Activated CD8-positive, alpha-beta T cell treated with anti-CD3 and anti-CD28 coated beads for 36 hours (primary cell): ENCODE measurements around the gene PAEP. TPM values are rescaled to one million over a fixed set of nuclear protein-coding genes. Genes with fewer than 3 reads are reported as not detected.

Source experiments
- ATAC-seq: fragments of 200-7000 bp; cut with Tn5 transposase; one replicate; pipeline ENCODE4 v1.10.0; 2021; ENCODE audit warnings: mild to moderate bottlenecking, moderate library complexity
- CTCF ChIA-PET: fragments of 350-600 bp; sonication (Branson Sonifier 250); formaldehyde crosslinking; loops from one replicate; lab custom pipeline; 2021; ENCODE audit warnings: antibody characterized with exemption; lab: Charles Lee
- POLR2A ChIA-PET: fragments of 350-600 bp; sonication (Branson Sonifier 250); formaldehyde crosslinking; loops from one replicate; lab custom pipeline; 2021; ENCODE audit warnings: antibody characterized with exemption; lab: Charles Lee
- DNase-seq: peaks from one replicate; pipeline ENCODE4 v3.0.0-alpha.2; 2020
- H3K27ac Mint-ChIP-seq: one replicate; pipeline ENCODE4 v1.8.0; 2021; ENCODE audit warnings: mild to moderate bottlenecking, mixed read lengths
- H3K27me3 Mint-ChIP-seq: one replicate; pipeline ENCODE4 v1.8.0; 2021; ENCODE audit warnings: mixed read lengths
- H3K36me3 Mint-ChIP-seq: one replicate; pipeline ENCODE4 v1.8.0; 2021; ENCODE audit warnings: low read depth, mixed read lengths
- H3K4me1 Mint-ChIP-seq: one replicate; pipeline ENCODE4 v1.8.0; 2021; ENCODE audit warnings: low read depth, mixed read lengths
- H3K4me3 Mint-ChIP-seq: one replicate; pipeline ENCODE4 v1.8.0; 2021; ENCODE audit warnings: mild to moderate bottlenecking, moderate library complexity, mixed read lengths
- H3K9me3 Mint-ChIP-seq: one replicate; pipeline ENCODE4 v1.8.0; 2021; ENCODE audit warnings: mixed read lengths
- CTCF ChIP-seq: fragments of 200-600 bp; IDR thresholded peaks from one replicate; pipeline ENCODE4 v1.8.0; 2022; ENCODE audit warnings: antibody characterized with exemption, mild to moderate bottlenecking
- intact Hi-C: fragments of 100-400 bp; cut with micrococcal nuclease; formaldehyde crosslinking; loops from one replicate; pipeline ENCODE4 v1.10.0; 2022
- total RNA-seq, 2 experiments: library from RNA; stranded (reverse); gene quantifications; one replicate each; pipeline ENCODE4 v1.2.3, GENCODE V29; 2021

The PAEP gene
- total RNA-seq, 2 experiments from 2014 or later, result not detected

GRCh38 chr9:135574331-135574730, 12.8 kb downstream of the PAEP start:
- Mint-ChIP-seq H3K4me1 (no peaks in the 10 kb centered on the region), H3K4me3 (no peak overlapping the region), H3K36me3 (no peaks in the 10 kb centered on the region), H3K27me3 (no peaks in the 10 kb centered on the region), H3K9me3 (peaks cover 2% of the 10 kb centered on the region), H3K27ac (no peak overlapping the region)
- POLR2A ChIA-PET, result no interaction called here
- no peak for DNase-seq
- no peak for TF ChIP-seq CTCF
- intact Hi-C loops, result no loop called here
- CTCF ChIA-PET, result interaction anchor here (1.5 kb wide), 1 partner anchor 29 kb away, joined by 4 read pairs; no protein-coding TSS in a partner anchor
- no peak for ATAC-seq

- H3K4me1 Mint-ChIP-seq, result no peaks in the 10 kb centered on the region
- intact Hi-C loops, result no loop called here
- ChIA-PET POLR2A (no interaction called here), CTCF (interaction anchor here (1.5 kb wide), 1 partner anchor 29 kb away, joined by 4 read pairs; no protein-coding TSS in a partner anchor)
- no peaks in the 10 kb centered on the region for H3K27me3 Mint-ChIP-seq
- no peaks in the 10 kb centered on the region for H3K36me3 Mint-ChIP-seq
- DNase-seq (no peak), ATAC-seq (no peak)
- no peak for TF ChIP-seq CTCF
- H3K4me3 Mint-ChIP-seq, result no peak overlapping the region
- no peaks in the 10 kb centered on the region for H3K9me3 Mint-ChIP-seq
- H3K27ac Mint-ChIP-seq, result no peak overlapping the region
These were observed 13.4 kb downstream of the PAEP start for GRCh38 chr9:135574943-135575342.

GRCh38 chr9:135575995-135576631, 14.6 kb downstream of the PAEP start:
- H3K36me3 Mint-ChIP-seq, result no peaks in the 10 kb centered on the region
- ATAC-seq (no peak), DNase-seq (no peak)
- intact Hi-C loops, result no loop called here
- no peak overlapping the region for H3K4me3 Mint-ChIP-seq
- H3K9me3 Mint-ChIP-seq, result no peaks in the 10 kb centered on the region
- H3K27me3 Mint-ChIP-seq, result no peaks in the 10 kb centered on the region
- TF ChIP-seq CTCF, result no peak
- CTCF ChIA-PET, result no interaction called here
- H3K4me1 Mint-ChIP-seq, result no peaks in the 10 kb centered on the region
- H3K27ac Mint-ChIP-seq, result no peak overlapping the region
- POLR2A ChIA-PET, result no interaction called here

- no peaks in the 10 kb centered on the region for H3K9me3 Mint-ChIP-seq
- ATAC-seq (no peak), DNase-seq (no peak)
- H3K4me1 Mint-ChIP-seq, result no peaks in the 10 kb centered on the region
- POLR2A ChIA-PET, result no interaction called here
- no peaks in the 10 kb centered on the region for H3K27me3 Mint-ChIP-seq
- H3K36me3 Mint-ChIP-seq, result no peaks in the 10 kb centered on the region
- no peak for TF ChIP-seq CTCF
- H3K27ac Mint-ChIP-seq, result no peak overlapping the region
- CTCF ChIA-PET, result no interaction called here
- no peak overlapping the region for H3K4me3 Mint-ChIP-seq
- intact Hi-C loops, result no loop called here
These were observed 15.7 kb downstream of the PAEP start for GRCh38 chr9:135577256-135577655.

GRCh38 chr9:135579356-135579755, 17.8 kb downstream of the PAEP start:
- intact Hi-C loops, result no loop called here
- TF ChIP-seq CTCF, result no peak
- no peaks in the 10 kb centered on the region for H3K9me3 Mint-ChIP-seq
- no peaks in the 10 kb centered on the region for H3K36me3 Mint-ChIP-seq
- H3K4me1 Mint-ChIP-seq, result no peaks in the 10 kb centered on the region
- no peak for DNase-seq
- no peak overlapping the region for H3K27ac Mint-ChIP-seq
- ChIA-PET CTCF (no interaction called here), POLR2A (no interaction called here)
- no peaks in the 10 kb centered on the region for H3K27me3 Mint-ChIP-seq
- ATAC-seq, result no peak
- H3K4me3 Mint-ChIP-seq, result no peak overlapping the region
